DND-41 (cell line): Measurements from ENCODE around the gene CNRIP1.

ENCODE experiments used
- ATAC-seq: fragments of 200-7000 bp; cut with Tn5 transposase; 3 replicates; pipeline ENCODE4 v1.9.1; 2021; ENCODE audit warnings: low read depth; ENCODE audit not compliant: insufficient read depth
- DNase-seq: peaks from one replicate; pipeline ENCODE4 v3.0.0-alpha.2; 2020
- H2AFZ ChIP-seq: 2 replicates; pipeline ENCODE4 v1.6.0; 2012; ENCODE audit warnings: low read depth, low read length
- H3K27ac ChIP-seq: 2 replicates; pipeline ENCODE4 v1.5.1; 2012; ENCODE audit warnings: low read length, inconsistent platforms
- H3K27me3 ChIP-seq: fragments of 200-600 bp; sonication (generic); 2 replicates; pipeline ENCODE4 v1.6.0; 2012; ENCODE audit warnings: low read length, mild to moderate bottlenecking, inconsistent platforms; ENCODE audit not compliant: insufficient read depth, poor library complexity
- H3K36me3 ChIP-seq: 2 replicates; pipeline ENCODE4 v1.5.1; 2012; ENCODE audit warnings: low read length, inconsistent platforms; ENCODE audit not compliant: insufficient read depth
- H3K4me1 ChIP-seq: 2 replicates; pipeline ENCODE4 v1.5.1; 2012; ENCODE audit warnings: mild to moderate bottlenecking, low read length; ENCODE audit not compliant: insufficient read depth
- H3K4me2 ChIP-seq: 2 replicates; pipeline ENCODE4 v1.6.0; 2012; ENCODE audit warnings: mild to moderate bottlenecking, moderate library complexity, low read length, inconsistent platforms; ENCODE audit not compliant: insufficient read depth
- H3K4me3 ChIP-seq, 2 experiments: fragments of 200-600 bp in 1 of 2; shearing (Covaris generic) in 1 of 2; 2 replicates each; pipeline ENCODE4 v1.5.1; 2012 to 2016; ENCODE audit warnings: inconsistent platforms in 2 of 2, low read length in 2 of 2, mild to moderate bottlenecking in 2 of 2, low read depth in 1 of 2, moderate library complexity in 1 of 2
- H3K79me2 ChIP-seq: 2 replicates; pipeline ENCODE4 v1.6.0; 2012; ENCODE audit warnings: low read length, inconsistent platforms; ENCODE audit not compliant: insufficient read depth
- H3K9ac ChIP-seq: 2 replicates; pipeline ENCODE4 v1.6.0; 2012; ENCODE audit warnings: low read depth, mild to moderate bottlenecking, inconsistent platforms, low read length, moderate library complexity
- H3K9me3 ChIP-seq: 2 replicates; pipeline ENCODE4 v1.5.1; 2012; ENCODE audit warnings: low read length, moderate library complexity, mild to moderate bottlenecking, inconsistent platforms; ENCODE audit not compliant: insufficient read depth, severe bottlenecking
- H4K20me1 ChIP-seq: 2 replicates; pipeline ENCODE4 v1.6.0; 2012; ENCODE audit warnings: low read length; ENCODE audit not compliant: insufficient read depth
- EZH2 ChIP-seq: IDR thresholded peaks from 3 replicates; pipeline ENCODE4 v1.6.1; 2012; ENCODE audit warnings: borderline replicate concordance, low read depth, mild to moderate bottlenecking, moderate library complexity, low read length, inconsistent platforms; ENCODE audit not compliant: severe bottlenecking
- TF ChIP-seq, protein P1 (sequence below): IDR thresholded peaks from 2 replicates; pipeline ENCODE4 v1.5.1; 2012; ENCODE audit warnings: borderline replicate concordance, low read length, moderate library complexity, mild to moderate bottlenecking; ENCODE audit not compliant: poor library complexity, severe bottlenecking; ENCODE audit errors: extremely low read depth

CNRIP1 gene

DNA sequence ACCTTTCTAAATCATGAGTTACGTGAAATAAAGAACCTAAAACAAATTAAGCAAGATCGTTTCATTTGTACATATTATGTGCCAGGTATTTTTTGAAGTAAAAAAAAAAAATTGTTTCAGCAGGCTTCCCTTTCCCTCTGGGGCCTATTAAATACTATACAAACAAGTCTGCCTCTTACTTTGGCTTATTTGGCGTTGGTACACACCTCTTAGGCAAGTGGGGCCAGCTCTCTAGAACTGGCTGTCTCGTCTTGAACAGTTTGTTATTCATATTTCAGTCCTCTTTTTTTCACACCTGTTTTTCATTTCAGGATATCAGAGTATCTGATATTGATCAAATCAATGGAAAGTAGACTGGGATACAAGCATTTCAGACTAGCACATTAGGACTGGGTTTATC is 40.1 kb downstream of the CNRIP1 start:
- Histone ChIP-seq H4K20me1 (no peaks in the 10 kb centered on the region), H3K36me3 (no peaks in the 10 kb centered on the region), H3K4me2 (no peak overlapping the region), H3K4me1 (0 out of 2 replicates have a peak, but pooled peaks cover 2% of the 10 kb centered on the region), H3K79me2 (no peaks in the 10 kb centered on the region), H3K9me3 (no peaks in the 10 kb centered on the region), H3K27me3 (peaks cover 7% of the 10 kb centered on the region), H3K4me3 (no peak overlapping the region), H3K27ac (no peak overlapping the region), H2AFZ (no peak overlapping the region), H3K9ac (no peak overlapping the region)
- TF ChIP-seq EZH2 = no peak
- TF ChIP-seq, protein P1, sequence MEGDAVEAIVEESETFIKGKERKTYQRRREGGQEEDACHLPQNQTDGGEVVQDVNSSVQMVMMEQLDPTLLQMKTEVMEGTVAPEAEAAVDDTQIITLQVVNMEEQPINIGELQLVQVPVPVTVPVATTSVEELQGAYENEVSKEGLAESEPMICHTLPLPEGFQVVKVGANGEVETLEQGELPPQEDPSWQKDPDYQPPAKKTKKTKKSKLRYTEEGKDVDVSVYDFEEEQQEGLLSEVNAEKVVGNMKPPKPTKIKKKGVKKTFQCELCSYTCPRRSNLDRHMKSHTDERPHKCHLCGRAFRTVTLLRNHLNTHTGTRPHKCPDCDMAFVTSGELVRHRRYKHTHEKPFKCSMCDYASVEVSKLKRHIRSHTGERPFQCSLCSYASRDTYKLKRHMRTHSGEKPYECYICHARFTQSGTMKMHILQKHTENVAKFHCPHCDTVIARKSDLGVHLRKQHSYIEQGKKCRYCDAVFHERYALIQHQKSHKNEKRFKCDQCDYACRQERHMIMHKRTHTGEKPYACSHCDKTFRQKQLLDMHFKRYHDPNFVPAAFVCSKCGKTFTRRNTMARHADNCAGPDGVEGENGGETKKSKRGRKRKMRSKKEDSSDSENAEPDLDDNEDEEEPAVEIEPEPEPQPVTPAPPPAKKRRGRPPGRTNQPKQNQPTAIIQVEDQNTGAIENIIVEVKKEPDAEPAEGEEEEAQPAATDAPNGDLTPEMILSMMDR = no peak
- no peak for ATAC-seq
- no peak for DNase-seq

DNA sequence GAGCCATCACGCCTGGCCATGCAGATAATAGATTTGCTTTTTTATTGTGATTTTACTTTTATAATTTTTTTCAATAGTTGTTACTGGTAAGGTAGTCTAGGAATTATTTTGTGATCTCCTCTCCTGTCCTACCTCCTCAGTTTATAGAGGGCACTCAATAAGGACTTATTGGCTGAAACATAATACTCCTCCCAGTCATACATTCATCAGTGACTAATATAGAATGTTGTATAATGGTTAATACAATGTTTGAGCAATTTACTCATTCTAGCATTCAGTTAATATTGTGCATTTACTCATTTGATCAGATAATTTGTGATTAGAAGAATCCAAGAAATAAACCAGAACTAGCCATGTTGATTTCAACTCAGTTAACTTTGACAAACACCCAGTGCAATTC is 41.6 kb downstream of the CNRIP1 start:
- no peak for DNase-seq
- Histone ChIP-seq H3K27me3 (peaks cover 7% of the 10 kb centered on the region), H3K27ac (no peak overlapping the region), H3K4me2 (no peak overlapping the region), H3K4me3 (no peak overlapping the region), H3K9ac (no peak overlapping the region), H3K36me3 (no peaks in the 10 kb centered on the region), H3K4me1 (0 out of 2 replicates have a peak, but pooled peaks cover 2% of the 10 kb centered on the region), H2AFZ (no peak overlapping the region), H3K9me3 (no peaks in the 10 kb centered on the region), H3K79me2 (no peaks in the 10 kb centered on the region), H4K20me1 (no peaks in the 10 kb centered on the region)
- ATAC-seq = no peak
- TF ChIP-seq, protein P1 = no peak
- no peak for TF ChIP-seq EZH2

DNA sequence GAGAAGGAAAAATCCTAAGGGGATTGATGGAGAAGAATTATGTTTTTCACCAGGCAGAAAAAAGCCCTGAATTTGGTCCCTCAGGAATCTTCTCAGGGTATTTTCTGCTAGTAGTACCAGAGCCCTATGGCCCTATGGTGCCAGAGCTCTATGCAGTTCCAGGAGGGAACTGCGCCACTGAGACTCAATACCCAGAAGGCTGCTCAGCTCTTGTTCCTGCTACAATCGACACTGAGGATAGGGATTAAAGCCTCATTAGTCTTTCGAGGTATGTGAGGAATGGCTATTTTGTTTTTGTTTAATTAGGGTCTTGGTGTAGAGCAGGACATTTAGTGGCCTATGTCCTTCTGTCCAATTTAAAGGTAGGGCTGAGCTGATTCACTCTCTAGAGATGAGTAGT is 45.7 kb downstream of the CNRIP1 start:
- H3K4me2 ChIP-seq = no peak overlapping the region
- no peak overlapping the region for H2AFZ ChIP-seq
- no peak overlapping the region for H3K27ac ChIP-seq
- no peaks in the 10 kb centered on the region for H3K79me2 ChIP-seq
- H4K20me1 ChIP-seq = no peaks in the 10 kb centered on the region
- ATAC-seq (no peak), DNase-seq (no peak)
- no peaks in the 10 kb centered on the region for H3K36me3 ChIP-seq
- no peak overlapping the region for H3K4me3 ChIP-seq
- H3K9ac ChIP-seq = no peak overlapping the region
- H3K4me1 ChIP-seq = no peaks in the 10 kb centered on the region
- H3K9me3 ChIP-seq = no peaks in the 10 kb centered on the region
- H3K27me3 ChIP-seq = peaks cover 5% of the 10 kb centered on the region
- TF ChIP-seq, protein P1 = no peak
- TF ChIP-seq EZH2 = no peak

DNA sequence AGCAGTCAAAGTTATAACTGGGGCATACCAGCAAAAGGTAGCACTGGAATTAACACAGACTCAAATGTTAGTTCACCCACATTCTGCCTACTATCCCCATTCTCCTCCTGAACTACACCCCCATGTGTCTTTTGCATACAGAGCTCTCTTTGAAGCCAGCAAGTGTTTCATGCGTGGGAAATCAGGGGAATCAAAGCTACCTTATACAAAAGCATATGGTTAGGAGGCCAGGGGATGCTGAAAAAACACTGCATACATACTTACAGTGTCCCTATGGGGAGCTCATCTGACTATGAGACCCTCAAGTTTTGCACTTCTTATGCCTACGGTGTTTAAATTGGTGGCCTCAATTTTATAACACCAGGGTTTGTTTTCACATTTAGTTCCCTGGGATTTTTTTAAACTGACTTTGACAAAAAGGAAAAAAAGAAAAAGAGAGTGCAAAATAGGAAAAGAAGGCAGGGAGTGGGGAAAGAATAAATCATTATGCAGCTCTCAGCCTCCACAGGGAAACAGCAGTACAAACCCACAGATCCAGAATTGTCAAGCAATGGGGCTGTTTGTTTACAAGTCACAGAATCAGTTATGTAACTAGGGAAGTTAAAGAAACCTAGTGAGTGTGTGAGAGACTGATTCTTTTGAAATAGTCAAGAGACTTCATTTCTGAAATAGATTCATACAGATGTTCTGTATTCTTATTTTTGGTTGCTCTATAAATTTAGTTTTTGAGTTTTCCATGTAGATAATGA is 47.3 kb downstream of the CNRIP1 start:
- H3K9ac ChIP-seq = no peak overlapping the region
- no peaks in the 10 kb centered on the region for H3K4me1 ChIP-seq
- no peak for ATAC-seq
- H3K36me3 ChIP-seq = no peaks in the 10 kb centered on the region
- TF ChIP-seq, protein P1 = no peak
- TF ChIP-seq EZH2 = no peak
- DNase-seq = no peak
- H3K9me3 ChIP-seq = no peaks in the 10 kb centered on the region
- no peaks in the 10 kb centered on the region for H3K79me2 ChIP-seq
- H3K27ac ChIP-seq = no peak overlapping the region
- peaks cover 5% of the 10 kb centered on the region for H3K27me3 ChIP-seq
- no peak overlapping the region for H3K4me2 ChIP-seq
- no peak overlapping the region for H3K4me3 ChIP-seq
- H4K20me1 ChIP-seq = no peaks in the 10 kb centered on the region
- no peak overlapping the region for H2AFZ ChIP-seq
